Neural progenitor cell (in vitro differentiated cells): ENCODE results near the gene MED27.

Source experiments
- EZH2 ChIP-seq: fragments of 200-600 bp; sonication (generic); IDR thresholded peaks from 2 replicates; pipeline ENCODE4 v1.6.1; 2017; ENCODE audit warnings: antibody characterized with exemption, mild to moderate bottlenecking, moderate library complexity
- EZH2phosphoT487 ChIP-seq: fragments of 200-600 bp; sonication (generic); IDR thresholded peaks from 2 replicates; pipeline ENCODE4 v1.6.1; 2017; ENCODE audit warnings: antibody characterized with exemption
- TF ChIP-seq, protein P1 (sequence below): fragments of 200-600 bp; sonication (generic); IDR thresholded peaks from 2 replicates; pipeline ENCODE4 v1.5.1; 2017; ENCODE audit warnings: antibody characterized with exemption, mild to moderate bottlenecking

DNA sequence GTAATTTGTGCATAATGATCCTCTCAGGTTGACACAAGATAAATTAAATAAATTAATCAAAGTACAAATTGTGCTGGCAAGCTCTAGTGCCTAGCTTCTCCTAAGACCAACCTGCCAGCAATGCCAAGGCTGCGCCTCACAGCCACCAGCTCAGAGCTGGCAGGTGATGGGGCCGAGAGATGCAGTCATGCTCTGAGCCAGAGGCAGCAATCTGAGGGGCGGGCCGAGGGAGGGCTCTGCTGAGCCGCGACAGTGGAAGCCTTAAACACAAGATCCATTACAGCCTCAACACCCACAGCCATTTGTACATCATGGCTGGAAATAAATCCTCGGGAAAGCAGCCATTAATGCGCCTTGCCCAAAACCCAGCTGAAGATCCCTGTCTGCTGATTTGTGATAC is 20.3 kb downstream of the MED27 start:
- TF ChIP-seq, protein P1, sequence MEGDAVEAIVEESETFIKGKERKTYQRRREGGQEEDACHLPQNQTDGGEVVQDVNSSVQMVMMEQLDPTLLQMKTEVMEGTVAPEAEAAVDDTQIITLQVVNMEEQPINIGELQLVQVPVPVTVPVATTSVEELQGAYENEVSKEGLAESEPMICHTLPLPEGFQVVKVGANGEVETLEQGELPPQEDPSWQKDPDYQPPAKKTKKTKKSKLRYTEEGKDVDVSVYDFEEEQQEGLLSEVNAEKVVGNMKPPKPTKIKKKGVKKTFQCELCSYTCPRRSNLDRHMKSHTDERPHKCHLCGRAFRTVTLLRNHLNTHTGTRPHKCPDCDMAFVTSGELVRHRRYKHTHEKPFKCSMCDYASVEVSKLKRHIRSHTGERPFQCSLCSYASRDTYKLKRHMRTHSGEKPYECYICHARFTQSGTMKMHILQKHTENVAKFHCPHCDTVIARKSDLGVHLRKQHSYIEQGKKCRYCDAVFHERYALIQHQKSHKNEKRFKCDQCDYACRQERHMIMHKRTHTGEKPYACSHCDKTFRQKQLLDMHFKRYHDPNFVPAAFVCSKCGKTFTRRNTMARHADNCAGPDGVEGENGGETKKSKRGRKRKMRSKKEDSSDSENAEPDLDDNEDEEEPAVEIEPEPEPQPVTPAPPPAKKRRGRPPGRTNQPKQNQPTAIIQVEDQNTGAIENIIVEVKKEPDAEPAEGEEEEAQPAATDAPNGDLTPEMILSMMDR, result no peak
- TF ChIP-seq EZH2phosphoT487, result no peak
- TF ChIP-seq EZH2, result no peak
